22Rv1 (cell line): ENCODE data around the gene HAVCR1.

Experiments used
- CTCF ChIP-seq: fragments of 450-650 bp; IDR thresholded peaks from 2 replicates; pipeline ENCODE4 v1.5.1; 2017; ENCODE audit warnings: mild to moderate bottlenecking
- ZFX ChIP-seq: fragments of 450-650 bp; IDR thresholded peaks from 2 replicates; pipeline ENCODE4 v1.6.1; 2017; ENCODE audit warnings: antibody characterized with exemption, borderline replicate concordance

GRCh38 chr5:157029457-157029856 is 29.5 kb downstream of the HAVCR1 start:
- no peak for TF ChIP-seq CTCF
- TF ChIP-seq ZFX, result no peak
